ENCODE measurements around the gene RYR2. TPM values are rescaled to one million over a fixed set of nuclear protein-coding genes. Genes with fewer than 3 reads are reported as not detected.

The RYR2 gene
- total and polyA plus RNA-seq, 2 of the 8 experiments (the other 6 are each of a cell fraction or from before 2014, with no cell fraction given), result 1.3 to 4.4 TPM

- H2AK5ac ChIP-seq (ENCODE audit: low read depth, low read length), result no peak overlapping the region
- CTCF ChIA-PET (ENCODE audit: partially characterized antibody), result no interaction called here
- TF ChIP-seq TAF7 (optimal IDR thresholded peaks at IDR 0.05; ENCODE audit: borderline replicate concordance, low read depth, low read length), result no peak
- no peak for TF ChIP-seq RFX5 (IDR thresholded peaks at IDR 0.05; ENCODE audit: borderline replicate concordance, low read depth, low read length)
These were observed 483.1 kb downstream of the RYR2 start for GRCh38 chr1:237525102-237525501.

More at GRCh38 chr1:237525102-237525501, 483.1 kb downstream of the RYR2 start:
- Histone ChIP-seq H3K9ac (replicated peaks in 1 of 4; ENCODE audit: extremely low read depth in 1 of 4, low read depth in 3 of 4, low read length in 3 of 4) (no peak overlapping the region), H4K20me1 (replicated peaks in 1 of 2; ENCODE audit: control insufficient read depth in 1 of 2, insufficient read depth in 2 of 2, low read length in 2 of 2) (no peaks in the 10 kb centered on the region), H4K8ac (ENCODE audit: extremely low read depth, insufficient read depth, low read length) (no peak overlapping the region), H3K4me3 (ENCODE audit: extremely low read depth in 1 of 4, insufficient read depth in 2 of 4, low read depth in 3 of 4, low read length in 4 of 4) (no peak overlapping the region), H3K23ac (ENCODE audit: insufficient read length) (no peak overlapping the region), H3K14ac (ENCODE audit: insufficient read length) (no peak overlapping the region), H2BK15ac (ENCODE audit: low read length) (no peak overlapping the region), H2BK120ac (replicated peaks; ENCODE audit: low read depth, low read length) (no peak overlapping the region), H4K5ac (ENCODE audit: insufficient read length, low read depth, low read length) (no peak overlapping the region), H3K18ac (ENCODE audit: extremely low read depth, low read length) (no peak overlapping the region), H3K27me3 (replicated peaks in 1 of 4; ENCODE audit: control insufficient read depth in 3 of 4, extremely low read depth in 1 of 4, insufficient read depth in 3 of 4, low read length in 3 of 4) (no peaks in the 10 kb centered on the region), H2AFZ (ENCODE audit: low read length) (no peak overlapping the region), H3K79me2 (ENCODE audit: control insufficient read depth in 1 of 2, insufficient read depth in 2 of 2, low read length in 2 of 2) (no peaks in the 10 kb centered on the region), H3K23me2 (ENCODE audit: low read depth, low read length) (no peaks in the 10 kb centered on the region), H2BK12ac (ENCODE audit: low read depth, low read length) (no peak overlapping the region), H2BK5ac (ENCODE audit: low read depth, low read length) (no peak overlapping the region), H3K79me1 (ENCODE audit: low read depth, low read length) (no peaks in the 10 kb centered on the region), H3K56ac (replicated peaks; ENCODE audit: insufficient read length, low read depth, low read length) (no peak overlapping the region), H3K4me2 (ENCODE audit: insufficient read depth in 1 of 2, low read depth in 2 of 2, low read length in 2 of 2) (no peak overlapping the region), H3K4ac (replicated peaks; ENCODE audit: insufficient read length, low read depth, low read length) (no peak overlapping the region), H3K27ac (ENCODE audit: low read depth, low read length) (no peak overlapping the region), H4K91ac (replicated peaks; ENCODE audit: insufficient read length, low read length) (no peak overlapping the region), H2BK20ac (ENCODE audit: low read length) (no peak overlapping the region), H3K4me1 (replicated peaks in 1 of 4; ENCODE audit: control insufficient read depth in 3 of 4, insufficient read depth in 4 of 4, low read length in 3 of 4) (no peaks in the 10 kb centered on the region), H3K36me3 (ENCODE audit: control insufficient read depth in 2 of 4, insufficient read depth in 4 of 4, low read length in 3 of 4) (no peaks in the 10 kb centered on the region), H3K9me3 (ENCODE audit: insufficient read depth in 2 of 2, low read depth in 1 of 2, low read length in 1 of 2) (no peaks in the 10 kb centered on the region; a peak in 1 of 4 replicates)
- DNase-seq (ENCODE audit: low read depth in 1 of 2, low spot score in 2 of 2), result no peak
- FAIRE-seq, result no peak
- POLR2A ChIA-PET (ENCODE audit: partially characterized antibody), result no interaction called here
- WGBS, 2 experiments (ENCODE audit: extremely low coverage in 1 of 2, insufficient coverage in 1 of 2, insufficient read length in 1 of 2, insufficient replicate concordance in 2 of 2, low coverage in 1 of 2, low lambda C conversion rate in 2 of 2, missing lambda C conversion rate in 1 of 2), result 95% methylated on average over 3 of the region's 3 CpGs; no CpG with 5 or more reads in 1 of the 2 experiments
